Hematopoietic multipotent progenitor cell treated with erythropoietin and hydrocortisone succinate and interleukin-3 and kit ligand, for 15 days (in vitro differentiated cells): ENCODE measurements around the gene C4BPB.

Experiments used
- DNase-seq: peaks from one replicate; pipeline ENCODE4 v3.0.0-alpha.2; 2015; ENCODE audit warnings: low spot score

Gene C4BPB

GRCh38 chr1:207145401-207146058, 56.9 kb downstream of the C4BPB start:
- DNase-seq: no peak
